Measurements from ENCODE around the gene INS.

Gene INS

DNA sequence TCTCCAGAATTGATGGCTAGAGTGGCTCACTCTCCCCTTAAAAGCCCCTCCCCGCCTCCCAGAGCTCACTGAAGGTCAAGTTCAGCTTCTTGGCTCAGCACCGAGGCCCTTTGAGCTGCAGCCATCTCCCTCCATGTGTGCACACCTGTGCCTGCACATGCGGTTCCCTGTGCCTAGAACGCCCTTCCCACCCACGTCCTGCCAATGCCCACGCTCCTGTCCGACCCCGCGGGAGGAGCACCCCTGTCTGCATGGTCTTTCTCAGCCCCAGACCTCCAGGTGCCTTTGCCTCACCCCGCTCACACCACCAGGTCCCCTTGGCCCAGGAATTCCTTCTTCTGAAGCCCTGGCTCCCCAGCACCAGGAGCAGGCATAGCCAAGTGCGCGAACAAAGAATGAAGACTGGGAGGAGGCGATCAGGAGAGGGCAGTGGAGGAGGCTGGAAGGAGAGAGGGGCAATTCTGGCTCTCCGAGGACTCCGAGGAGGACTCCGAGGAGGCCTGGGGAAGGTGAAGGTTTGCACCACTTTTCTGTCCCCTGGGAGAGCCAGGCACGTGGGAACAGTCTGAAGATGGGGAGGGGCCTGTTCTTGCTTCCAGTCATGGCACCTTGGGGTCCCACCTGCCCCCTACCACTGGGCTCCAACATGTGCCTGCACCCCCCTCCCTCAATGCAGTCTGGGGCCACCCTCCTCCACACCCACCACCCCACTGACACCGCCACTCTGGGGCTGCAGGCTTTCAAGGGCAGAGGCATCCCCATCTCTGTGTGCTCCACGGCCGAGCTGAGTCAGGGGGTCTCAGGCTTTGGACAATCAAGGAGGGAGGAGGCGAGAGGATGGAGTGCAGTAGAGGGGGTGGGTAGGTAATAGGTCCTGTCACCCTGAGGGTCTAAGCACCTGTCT, 39.5 kb downstream of the INS start:
- no peak for DNase-seq (ENCODE audit: low spot score)
- TF ChIP-seq CTCF (IDR thresholded peaks at IDR 0.05; ENCODE audit: extremely low read depth, missing control alignments), result no peak

- no peak for DNase-seq (ENCODE audit: low spot score)
- TF ChIP-seq CTCF (IDR thresholded peaks at IDR 0.05; ENCODE audit: extremely low read depth, missing control alignments), result no peak
Observed at GRCh38 chr11:2120359-2121100, 40.5 kb downstream of the INS start.

- TF ChIP-seq CTCF (IDR thresholded peaks at IDR 0.05; ENCODE audit: extremely low read depth, missing control alignments), result no peak
Observed at GRCh38 chr11:2118677-2119076, 42.3 kb downstream of the INS start.

DNA sequence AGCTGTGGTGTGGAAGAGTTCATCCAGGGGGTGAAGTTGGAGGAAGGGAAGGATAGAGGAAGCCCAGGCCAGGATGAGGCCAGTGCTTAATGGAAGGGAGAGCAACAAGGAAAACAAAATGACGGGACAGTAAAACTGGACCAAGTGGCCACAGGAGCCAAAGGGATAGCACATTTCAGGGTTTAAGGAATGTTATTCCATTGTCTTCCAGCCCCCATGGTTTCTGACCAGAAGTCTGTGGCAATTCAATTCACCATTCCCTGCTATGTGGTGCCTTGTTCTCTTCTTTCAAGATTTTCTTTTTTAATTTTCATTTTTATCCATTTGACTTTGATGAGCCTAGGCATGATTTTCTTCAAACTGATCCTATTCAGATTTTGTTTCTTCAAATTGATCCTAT, 44.3 kb downstream of the INS start:
- no peak for DNase-seq (ENCODE audit: low spot score)
- no peak for TF ChIP-seq CTCF (IDR thresholded peaks at IDR 0.05; ENCODE audit: extremely low read depth, missing control alignments)

More at GRCh38 chr11:2118677-2119076, 42.3 kb downstream of the INS start:
- DNase-seq (ENCODE audit: low spot score), result no peak

- no peak for DNase-seq (ENCODE audit: low spot score)
- no peak for TF ChIP-seq CTCF (IDR thresholded peaks at IDR 0.05; ENCODE audit: extremely low read depth, missing control alignments)
Observed at GRCh38 chr11:2115308-2115707, 45.7 kb downstream of the INS start.

GRCh38 chr11:2114430-2115241, 46.4 kb downstream of the INS start:
- TF ChIP-seq CTCF (IDR thresholded peaks at IDR 0.05; ENCODE audit: extremely low read depth, missing control alignments), result no peak
- DNase-seq (ENCODE audit: low spot score), result no peak
